Activated T-cell treated with anti-CD3 and anti-CD28 coated beads for 24 hours (primary cell): ENCODE measurements around the gene RBCK1.
A peak's percentile ranks its signal among the peaks of the same experiment; 100 is the strongest.
"Not testable (repeated sequence)": the region's sequence is repeated elsewhere in the genome, so short reads cannot be mapped to it uniquely, and the experiment has no call there.

Experiments used
- DNase-seq: peaks from one replicate; pipeline ENCODE4 v3.0.0-alpha.2; 2020; ENCODE audit warnings: low read depth

Gene RBCK1

GRCh38 chr20:472889-473292 lies 64.8 kb downstream of the RBCK1 start:
- no peak for DNase-seq

- DNase-seq = no peak
These were observed 66.5 kb downstream of the RBCK1 start for GRCh38 chr20:474581-474980.

GRCh38 chr20:475463-476357 lies 67.6 kb downstream of the RBCK1 start:
- no peak for DNase-seq

- not testable (repeated sequence) for DNase-seq
These were observed 68.6 kb downstream of the RBCK1 start for GRCh38 chr20:476561-477249.

GRCh38 chr20:478010-478948 lies 70.2 kb downstream of the RBCK1 start:
- no peak for DNase-seq

GRCh38 chr20:478949-479429 lies 70.9 kb downstream of the RBCK1 start:
- peak; percentile 11 for DNase-seq

- no peak for DNase-seq
These were observed 71.4 kb downstream of the RBCK1 start for GRCh38 chr20:479487-479886.

GRCh38 chr20:480044-480443 lies 71.9 kb downstream of the RBCK1 start:
- no peak for DNase-seq

GRCh38 chr20:481167-481566 lies 73.1 kb downstream of the RBCK1 start:
- DNase-seq = no peak
